ENCODE data around the gene IQCK.

IQCK gene

GRCh38 chr16:19688396-19689024 is 29.6 kb upstream of the IQCK start:
- DNase-seq = no peak
- H3K27me3 ChIP-seq (ENCODE audit: insufficient read depth, low read depth, severe bottlenecking) = no peaks in the 10 kb centered on the region
- H3K27ac ChIP-seq = no peak overlapping the region
- H3K4me3 ChIP-seq (ENCODE audit: low read depth, low read length) = no peak overlapping the region
- H3K36me3 ChIP-seq = peaks cover 31% of the 10 kb centered on the region
- no peak for TF ChIP-seq CTCF (IDR thresholded peaks at IDR 0.05; ENCODE audit: low read depth, low read length)
- H3K9me3 ChIP-seq (ENCODE audit: severe bottlenecking) = no peaks in the 10 kb centered on the region

DNA sequence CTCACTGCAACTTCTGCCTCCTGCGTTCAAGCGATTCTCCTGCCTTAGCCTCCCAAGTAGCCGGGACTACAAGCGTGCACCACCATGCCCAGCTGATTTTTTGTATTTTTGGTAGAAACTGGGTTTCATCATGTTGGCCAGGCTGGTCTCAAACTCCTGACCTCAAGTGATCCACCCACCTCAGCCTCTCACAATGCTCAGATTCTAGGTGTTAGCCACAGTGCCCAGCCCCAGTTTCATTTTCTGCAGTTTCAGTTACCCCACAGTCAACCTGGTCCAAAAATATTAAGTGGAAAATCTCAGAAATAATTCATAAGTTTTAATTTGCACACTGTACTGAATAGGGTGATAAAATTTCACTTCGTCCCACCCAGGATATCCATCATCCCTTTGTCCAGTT is 28.7 kb upstream of the IQCK start:
- Histone ChIP-seq H3K36me3 (peaks cover 25% of the 10 kb centered on the region), H3K9me3 (ENCODE audit: severe bottlenecking) (no peaks in the 10 kb centered on the region), H3K27me3 (ENCODE audit: insufficient read depth, low read depth, severe bottlenecking) (no peaks in the 10 kb centered on the region), H3K27ac (no peak overlapping the region), H3K4me3 (ENCODE audit: low read depth, low read length) (no peak overlapping the region)
- DNase-seq = no peak
- TF ChIP-seq CTCF (IDR thresholded peaks at IDR 0.05; ENCODE audit: low read depth, low read length) = no peak

DNA sequence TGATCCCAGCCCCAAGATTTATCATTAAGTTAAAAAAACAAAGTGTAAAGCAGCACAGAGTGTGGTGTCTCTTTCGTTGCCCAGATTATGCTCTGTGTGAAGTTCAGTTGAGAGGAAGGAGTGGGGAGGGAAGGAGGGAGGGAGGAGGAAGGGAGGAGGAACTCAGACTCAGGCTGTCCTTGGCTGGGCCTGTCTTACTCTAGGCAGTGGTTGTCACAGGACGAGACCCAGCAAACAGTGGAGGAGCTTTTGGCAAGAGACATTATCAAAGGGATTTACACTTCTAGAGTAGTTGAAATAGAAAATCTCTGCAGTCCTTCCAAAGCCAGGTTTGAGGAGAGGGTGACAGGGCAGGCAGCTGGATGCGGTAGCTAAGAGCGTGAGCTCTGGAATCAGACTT is 27.9 kb upstream of the IQCK start:
- H3K27ac ChIP-seq = no peak overlapping the region
- H3K36me3 ChIP-seq = peaks cover 21% of the 10 kb centered on the region
- no peaks in the 10 kb centered on the region for H3K27me3 ChIP-seq (ENCODE audit: insufficient read depth, low read depth, severe bottlenecking)
- DNase-seq = no peak
- no peak for TF ChIP-seq CTCF (IDR thresholded peaks at IDR 0.05; ENCODE audit: low read depth, low read length)
- H3K4me3 ChIP-seq (ENCODE audit: low read depth, low read length) = no peak overlapping the region
- H3K9me3 ChIP-seq (ENCODE audit: severe bottlenecking) = no peaks in the 10 kb centered on the region

DNA sequence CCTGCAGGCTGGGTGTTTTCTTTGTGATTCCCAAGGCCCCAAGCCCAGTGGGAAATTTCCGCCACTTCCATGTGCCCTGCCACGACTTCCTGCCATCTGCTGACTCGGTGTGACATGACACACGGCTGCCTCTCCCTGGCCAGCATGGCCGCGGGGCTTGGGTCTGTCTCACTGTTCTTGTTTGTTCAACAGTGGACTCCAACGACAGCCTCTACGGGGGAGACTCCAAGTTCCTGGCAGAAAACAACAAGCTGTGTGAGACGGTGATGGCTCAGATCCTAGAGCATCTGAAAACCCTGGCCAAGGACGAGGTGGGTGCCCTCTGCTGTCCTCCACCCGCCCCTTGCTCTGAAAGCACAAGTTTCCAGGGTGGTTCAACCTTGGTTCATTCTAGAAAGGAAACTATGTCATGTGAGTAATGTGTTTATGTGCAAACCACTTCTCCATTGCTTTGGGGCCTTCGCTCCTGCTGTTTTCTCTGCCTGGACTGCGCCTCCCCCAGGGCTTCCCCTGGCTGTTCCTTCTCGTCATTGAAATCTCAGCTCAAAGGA is 26.8 kb upstream of the IQCK start:
- Histone ChIP-seq H3K27ac (no peak overlapping the region), H3K4me3 (ENCODE audit: low read depth, low read length) (no peak overlapping the region), H3K36me3 (peaks cover 18% of the 10 kb centered on the region), H3K27me3 (ENCODE audit: insufficient read depth, low read depth, severe bottlenecking) (no peaks in the 10 kb centered on the region), H3K9me3 (ENCODE audit: severe bottlenecking) (no peaks in the 10 kb centered on the region)
- no peak for TF ChIP-seq CTCF (IDR thresholded peaks at IDR 0.05; ENCODE audit: low read depth, low read length)
- no peak for DNase-seq

- Histone ChIP-seq H3K9me3 (ENCODE audit: severe bottlenecking) (no peaks in the 10 kb centered on the region), H3K36me3 (peaks cover 42% of the 10 kb centered on the region), H3K27ac (no peak overlapping the region), H3K27me3 (ENCODE audit: insufficient read depth, low read depth, severe bottlenecking) (no peaks in the 10 kb centered on the region), H3K4me3 (ENCODE audit: low read depth, low read length) (no peak overlapping the region)
- no peak for DNase-seq
- TF ChIP-seq CTCF (IDR thresholded peaks at IDR 0.05; ENCODE audit: low read depth, low read length) = no peak
Measured at GRCh38 chr16:19694989-19695388, 23.1 kb upstream of the IQCK start.

- DNase-seq = no peak
- TF ChIP-seq CTCF (IDR thresholded peaks at IDR 0.05; ENCODE audit: low read depth, low read length) = no peak
- no peak overlapping the region for H3K4me3 ChIP-seq (ENCODE audit: low read depth, low read length)
- H3K9me3 ChIP-seq (ENCODE audit: severe bottlenecking) = no peaks in the 10 kb centered on the region
- no peak overlapping the region for H3K27ac ChIP-seq
- no peaks in the 10 kb centered on the region for H3K27me3 ChIP-seq (ENCODE audit: insufficient read depth, low read depth, severe bottlenecking)
- H3K36me3 ChIP-seq = peaks cover 55% of the 10 kb centered on the region
Measured at GRCh38 chr16:19696328-19696727, 21.7 kb upstream of the IQCK start.

Measured in WERI-Rb-1 (cell line).